Activated CD4-positive, alpha-beta memory T cell treated with anti-CD3 and anti-CD28 coated beads for 36 hours (primary cell): ENCODE data around the gene CDK18. TPM values are rescaled to one million over a fixed set of nuclear protein-coding genes. Genes with fewer than 3 reads are reported as not detected.
"Not testable (repeated sequence)": the region's sequence is repeated elsewhere in the genome, so short reads cannot be mapped to it uniquely, and the experiment has no call there.

Source experiments
- CTCF ChIA-PET: fragments of 350-600 bp; sonication (Branson Sonifier 250); formaldehyde crosslinking; loops from one replicate; lab custom pipeline; 2021; ENCODE audit warnings: antibody characterized with exemption, inconsistent platforms; lab: Charles Lee
- POLR2A ChIA-PET: fragments of 350-600 bp; sonication (Branson Sonifier 250); formaldehyde crosslinking; loops from one replicate; lab custom pipeline; 2021; ENCODE audit warnings: antibody characterized with exemption; lab: Charles Lee
- DNase-seq: peaks from one replicate; pipeline ENCODE4 v3.0.0-alpha.2; 2020
- H3K27ac Mint-ChIP-seq: one replicate; pipeline ENCODE4 v1.8.0; 2021; ENCODE audit warnings: mixed read lengths
- H3K27me3 Mint-ChIP-seq: one replicate; pipeline ENCODE4 v1.8.0; 2021; ENCODE audit warnings: mixed read lengths
- H3K36me3 Mint-ChIP-seq: one replicate; pipeline ENCODE4 v1.8.0; 2021; ENCODE audit warnings: mixed read lengths
- H3K4me1 Mint-ChIP-seq: one replicate; pipeline ENCODE4 v1.8.0; 2021; ENCODE audit warnings: low read depth, mixed read lengths
- H3K4me3 Mint-ChIP-seq: one replicate; pipeline ENCODE4 v1.8.0; 2021; ENCODE audit warnings: mild to moderate bottlenecking, mixed read lengths
- H3K9me3 Mint-ChIP-seq: one replicate; pipeline ENCODE4 v1.8.0; 2021; ENCODE audit warnings: mixed read lengths
- intact Hi-C: fragments of 100-400 bp; cut with micrococcal nuclease; formaldehyde crosslinking; loops from one replicate; pipeline ENCODE4 v1.15.1; 2023
- total RNA-seq, 2 experiments: library from RNA; stranded (reverse); gene quantifications; one replicate each; pipeline ENCODE4 v1.2.3, GENCODE V29; 2021

Gene CDK18
- total RNA-seq, 2 experiments from 2014 or later = 2.5 to 2.6 TPM

DNA sequence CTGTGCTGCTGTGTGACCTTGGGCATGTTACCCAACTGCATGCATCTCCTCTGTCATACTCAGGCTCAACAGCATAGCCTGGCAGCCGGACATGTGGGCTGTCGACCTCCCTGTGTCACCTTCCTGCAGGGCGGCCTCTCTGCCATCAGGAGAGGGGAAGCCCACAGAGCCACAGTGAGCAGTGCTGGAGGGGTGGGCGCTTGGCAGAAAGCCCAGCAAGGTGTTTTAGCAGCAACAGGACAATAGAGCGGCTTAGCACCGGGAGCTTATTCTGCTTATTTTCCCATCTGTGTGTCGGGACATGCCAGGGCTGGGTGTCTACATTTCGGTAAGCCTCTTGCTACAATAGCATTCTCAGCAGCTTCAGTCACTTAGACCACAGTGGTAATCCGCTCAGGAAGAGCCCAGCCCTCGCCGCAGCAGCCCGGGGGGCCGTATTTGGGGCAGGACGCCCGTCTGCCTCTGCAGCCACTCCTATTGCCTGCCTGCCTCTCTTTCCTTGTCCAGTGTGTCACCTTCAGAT is 22.8 kb upstream of the CDK18 start:
- DNase-seq = peak; percentile 19
- no peaks in the 10 kb centered on the region for H3K9me3 Mint-ChIP-seq
- CTCF ChIA-PET = interaction anchor here (0.7 to 9.2 kb wide), 9 partner anchors 29 to 208 kb away, joined by 3 to 201 read pairs (median 6); no protein-coding TSS in a partner anchor
- no peaks in the 10 kb centered on the region for H3K36me3 Mint-ChIP-seq
- H3K27me3 Mint-ChIP-seq = peaks cover 16% of the 10 kb centered on the region
- POLR2A ChIA-PET = no interaction called here
- H3K4me3 Mint-ChIP-seq = no peak overlapping the region
- intact Hi-C loops = loop anchor here (5.0 kb wide), 1 partner anchor 39 kb away; no protein-coding TSS in a partner anchor
- peak overlapping the region; percentile 77 for H3K27ac Mint-ChIP-seq
- H3K4me1 Mint-ChIP-seq = peaks cover 22% of the 10 kb centered on the region

DNA sequence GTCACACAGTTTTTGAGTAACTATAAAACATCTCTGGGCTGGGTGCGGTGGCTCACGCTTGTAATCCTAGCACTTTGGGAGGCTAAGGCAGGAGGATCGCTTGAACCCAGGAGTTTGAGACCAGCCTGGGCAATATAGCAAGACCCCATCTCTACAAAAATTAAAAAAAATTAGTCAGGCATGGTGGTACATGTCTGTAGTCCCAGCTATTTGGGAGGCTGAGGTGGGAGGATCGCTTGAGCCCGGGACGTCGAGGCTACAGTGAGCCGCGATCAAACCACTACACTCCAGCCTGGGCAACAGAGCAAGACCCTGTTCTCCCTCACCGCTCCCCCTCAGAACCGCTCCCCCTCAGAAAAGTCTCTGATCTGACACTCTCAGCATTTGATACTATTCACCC is 21.9 kb upstream of the CDK18 start:
- intact Hi-C loops = loop anchor here (5.0 kb wide), 1 partner anchor 40 kb away; no protein-coding TSS in a partner anchor
- not testable (repeated sequence) for H3K36me3 Mint-ChIP-seq

DNA sequence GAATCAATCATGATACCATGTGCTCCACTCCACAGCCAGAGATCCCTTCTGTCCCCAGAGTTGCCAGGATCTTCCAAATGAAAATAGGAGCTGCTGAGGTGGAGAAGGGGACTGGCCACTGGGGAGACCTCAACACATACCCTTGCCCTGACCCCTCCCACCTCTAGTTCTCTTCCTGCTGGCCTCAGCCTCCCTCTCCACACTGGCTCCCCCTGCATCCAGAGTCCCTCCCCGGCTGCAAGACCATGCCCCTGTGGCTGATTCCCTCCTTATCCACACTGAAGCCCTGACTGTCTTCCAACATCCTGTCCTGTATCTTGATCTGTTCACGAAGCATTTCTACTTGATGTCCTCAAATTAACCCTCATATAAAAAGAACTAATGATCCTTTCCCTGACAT is 21.1 kb upstream of the CDK18 start:
- no peaks in the 10 kb centered on the region for H3K36me3 Mint-ChIP-seq
- ChIA-PET CTCF (interaction anchor here (1.1 to 13.1 kb wide), 9 partner anchors 41 to 174 kb away, joined by 3 to 321 read pairs (median 44); no protein-coding TSS in a partner anchor), POLR2A (no interaction called here)
- peaks cover 19% of the 10 kb centered on the region for H3K27me3 Mint-ChIP-seq
- intact Hi-C loops = loop anchor here (5.0 kb wide), 1 partner anchor 41 kb away; no protein-coding TSS in a partner anchor
- H3K9me3 Mint-ChIP-seq = no peaks in the 10 kb centered on the region
- no peak overlapping the region for H3K4me3 Mint-ChIP-seq
- peaks cover 22% of the 10 kb centered on the region for H3K4me1 Mint-ChIP-seq
- H3K27ac Mint-ChIP-seq = no peak overlapping the region
- no peak for DNase-seq

More for the DNA sequence above, 21.9 kb upstream of the CDK18 start:
- H3K9me3 Mint-ChIP-seq, H3K27ac Mint-ChIP-seq, POLR2A ChIA-PET, H3K4me3 Mint-ChIP-seq, DNase-seq: not testable (repeated sequence)
- Mint-ChIP-seq H3K4me1 (peaks cover 22% of the 10 kb centered on the region), H3K27me3 (peaks cover 16% of the 10 kb centered on the region)
- CTCF ChIA-PET = interaction anchor here (1.1 to 9.2 kb wide), 10 partner anchors 42 to 209 kb away, joined by 3 to 201 read pairs (median 10); no protein-coding TSS in a partner anchor

DNA sequence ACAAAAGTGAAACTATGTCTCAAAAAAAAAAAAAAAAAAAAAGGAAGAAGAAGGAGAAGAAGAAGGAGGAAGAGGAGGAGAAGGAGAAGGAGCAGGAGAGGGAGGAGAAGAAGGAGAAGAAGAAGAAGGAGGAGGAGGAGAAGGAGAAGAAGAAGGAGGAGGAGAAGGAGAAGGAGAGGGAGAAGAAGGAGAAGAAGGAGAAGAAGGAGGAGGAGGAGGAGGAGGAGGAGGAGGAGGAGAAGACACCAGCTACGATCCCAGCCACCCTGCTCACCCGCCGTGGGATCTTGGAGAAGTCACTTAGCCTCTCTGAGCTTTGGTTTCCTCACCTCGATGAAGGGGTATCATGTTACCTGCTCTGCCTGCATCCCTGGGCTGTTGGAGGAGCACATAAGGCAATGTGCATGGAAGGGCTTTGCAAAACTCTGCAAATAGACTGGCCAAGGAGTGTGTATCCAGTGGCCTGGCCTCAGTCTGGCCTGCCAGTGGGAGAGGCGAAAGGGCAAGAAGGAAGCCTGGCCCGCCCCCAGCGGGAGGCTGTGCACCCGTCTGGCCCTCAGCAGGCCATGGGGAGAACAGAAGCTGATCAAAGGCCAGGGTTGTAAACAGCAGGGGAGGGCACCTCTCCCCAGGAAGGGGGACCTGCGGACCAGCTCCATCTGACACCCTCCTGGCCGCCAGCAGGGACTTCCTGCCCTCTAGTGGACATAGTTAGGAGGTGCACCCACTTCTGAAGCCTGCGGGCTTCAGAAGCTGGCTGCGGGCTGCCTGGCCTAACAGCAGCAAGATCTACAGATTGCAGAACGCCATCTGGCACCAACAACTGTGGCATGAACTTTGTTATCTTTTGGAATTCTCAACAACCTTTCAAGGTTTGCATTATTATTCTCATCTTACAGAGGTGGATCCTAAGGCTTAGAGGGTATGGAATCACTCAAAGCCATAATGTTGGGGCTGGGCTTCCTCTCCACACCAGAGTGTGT is 19.2 kb upstream of the CDK18 start:
- intact Hi-C loops = loop anchor here (1.0 to 5.0 kb wide), 5 partner anchors 43 to 213 kb away; no protein-coding TSS in a partner anchor
- ChIA-PET POLR2A (interaction anchor here (0.8 to 0.9 kb wide), 2 partner anchors 89 to 148 kb away, joined by 3 read pairs; no protein-coding TSS in a partner anchor), CTCF (interaction anchor here (0.6 to 13.1 kb wide), 73 partner anchors 9 to 911 kb away, joined by 3 to 321 read pairs (median 6); partner anchors contain the start of genes BLACAT1, KLHDC8A and LEMD1)
- Mint-ChIP-seq H3K27ac (no peak overlapping the region), H3K27me3 (peaks cover 22% of the 10 kb centered on the region), H3K36me3 (no peaks in the 10 kb centered on the region), H3K4me3 (peak overlapping the region; percentile 25), H3K4me1 (peaks cover 13% of the 10 kb centered on the region), H3K9me3 (no peaks in the 10 kb centered on the region)
- DNase-seq = peak; percentile 75

DNA sequence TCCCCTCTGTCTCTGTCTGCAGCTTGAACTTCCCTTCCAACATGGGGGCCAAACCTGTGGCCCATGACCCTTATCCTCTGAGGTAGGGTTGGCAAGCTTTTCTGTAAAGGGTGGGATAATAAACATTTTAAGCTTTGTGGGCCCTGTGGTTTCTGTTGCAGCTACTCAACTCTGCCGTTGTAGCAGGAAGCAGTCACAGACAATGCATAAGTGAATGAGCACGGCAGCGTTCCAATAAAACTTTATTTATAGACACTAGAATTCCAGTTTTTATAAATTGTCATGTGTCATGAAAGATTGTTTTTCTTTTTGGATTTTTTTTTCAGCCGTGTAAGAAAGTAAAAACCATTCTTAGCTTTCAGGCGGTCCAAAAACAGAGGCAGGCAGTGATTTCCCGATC is 18.2 kb upstream of the CDK18 start:
- peaks cover 4% of the 10 kb centered on the region for H3K4me1 Mint-ChIP-seq

DNA sequence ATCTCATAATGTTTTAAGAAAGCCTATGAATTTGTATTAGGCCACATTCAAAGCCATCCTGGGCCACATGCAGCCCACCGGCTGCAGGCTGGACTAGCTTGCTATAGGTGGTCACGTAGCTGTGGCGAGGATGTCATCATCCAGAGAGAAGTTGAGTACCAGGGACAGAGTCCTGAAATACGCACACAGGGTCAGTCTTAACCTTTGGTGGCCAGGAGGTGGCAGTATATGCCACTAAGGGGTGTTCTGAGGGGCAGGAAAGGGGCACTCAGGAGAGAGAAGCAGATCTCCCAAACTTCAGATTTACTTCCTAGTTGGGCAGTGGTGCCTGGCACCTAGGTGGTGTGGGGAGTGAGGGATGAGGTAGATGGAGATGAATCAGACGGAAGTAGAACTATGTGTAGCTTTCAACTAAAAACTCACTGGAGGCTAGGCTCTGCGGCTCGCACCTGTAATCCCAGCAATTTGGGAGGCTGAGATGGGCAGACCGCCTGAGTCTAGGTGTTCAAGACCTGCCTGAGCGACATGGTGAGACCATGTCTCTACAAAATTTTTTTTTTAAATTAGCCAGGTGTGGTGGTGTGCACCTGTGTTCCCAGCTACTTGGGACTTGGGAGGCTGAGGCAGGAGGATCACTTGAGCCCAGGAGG is 16.3 kb upstream of the CDK18 start:
- Mint-ChIP-seq H3K36me3 (no peaks in the 10 kb centered on the region), H3K4me1 (peaks cover 1% of the 10 kb centered on the region), H3K27ac (no peak overlapping the region), H3K9me3 (no peaks in the 10 kb centered on the region), H3K27me3 (peaks cover 20% of the 10 kb centered on the region), H3K4me3 (no peak overlapping the region)
- CTCF ChIA-PET = interaction anchor here (0.7 to 13.1 kb wide), 26 partner anchors 11 to 223 kb away, joined by 3 to 321 read pairs (median 6); no protein-coding TSS in a partner anchor
- intact Hi-C loops = loop anchor here (1.0 to 5.0 kb wide), 3 partner anchors 36 to 216 kb away; no protein-coding TSS in a partner anchor
- DNase-seq = peak; percentile 56
- POLR2A ChIA-PET = interaction anchor here (1.4 kb wide), 1 partner anchor 36 kb away, joined by 8 read pairs; no protein-coding TSS in a partner anchor

More for the DNA sequence above, 18.2 kb upstream of the CDK18 start:
- intact Hi-C loops = loop anchor here (5.0 kb wide), 2 partner anchors 149 to 214 kb away; no protein-coding TSS in a partner anchor
- no peak overlapping the region for H3K27ac Mint-ChIP-seq
- ChIA-PET POLR2A (no interaction called here), CTCF (interaction anchor here (0.7 to 13.1 kb wide), 37 partner anchors 11 to 491 kb away, joined by 3 to 321 read pairs (median 7); no protein-coding TSS in a partner anchor)
- H3K9me3 Mint-ChIP-seq = no peaks in the 10 kb centered on the region
- no peaks in the 10 kb centered on the region for H3K36me3 Mint-ChIP-seq
- DNase-seq = no peak
- H3K4me3 Mint-ChIP-seq = no peak overlapping the region
- H3K27me3 Mint-ChIP-seq = peaks cover 22% of the 10 kb centered on the region

DNA sequence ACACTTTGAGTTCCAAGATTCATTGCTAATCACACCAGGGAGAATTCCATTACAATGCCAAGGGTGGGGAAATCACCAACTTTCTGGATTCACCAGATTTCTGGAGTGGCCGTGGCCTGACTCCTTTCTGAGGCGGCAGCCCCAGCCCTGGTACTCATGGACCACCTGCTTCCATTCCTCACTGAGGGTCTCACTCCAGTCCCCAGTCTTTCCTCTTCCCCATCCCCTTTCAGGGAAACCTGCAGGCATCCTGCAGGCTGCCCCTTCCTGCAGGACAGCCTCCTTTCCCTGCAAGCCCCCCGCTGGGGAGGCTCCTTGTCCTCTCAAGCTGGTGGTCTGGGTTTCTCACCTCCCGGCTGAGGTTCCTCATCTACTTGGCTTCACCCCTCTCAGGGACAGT is 12.7 kb upstream of the CDK18 start:
- H3K36me3 Mint-ChIP-seq = no peaks in the 10 kb centered on the region
- H3K9me3 Mint-ChIP-seq = no peaks in the 10 kb centered on the region
- peaks cover 2% of the 10 kb centered on the region for H3K4me1 Mint-ChIP-seq
- POLR2A ChIA-PET = no interaction called here
- intact Hi-C loops = no loop called here
- CTCF ChIA-PET = interaction anchor here (1.0 to 13.1 kb wide), 3 partner anchors 10 to 138 kb away, joined by 3 to 321 read pairs (median 5); no protein-coding TSS in a partner anchor
- DNase-seq = no peak
- H3K27ac Mint-ChIP-seq = no peak overlapping the region
- H3K4me3 Mint-ChIP-seq = no peak overlapping the region
- H3K27me3 Mint-ChIP-seq = peaks cover 22% of the 10 kb centered on the region

DNA sequence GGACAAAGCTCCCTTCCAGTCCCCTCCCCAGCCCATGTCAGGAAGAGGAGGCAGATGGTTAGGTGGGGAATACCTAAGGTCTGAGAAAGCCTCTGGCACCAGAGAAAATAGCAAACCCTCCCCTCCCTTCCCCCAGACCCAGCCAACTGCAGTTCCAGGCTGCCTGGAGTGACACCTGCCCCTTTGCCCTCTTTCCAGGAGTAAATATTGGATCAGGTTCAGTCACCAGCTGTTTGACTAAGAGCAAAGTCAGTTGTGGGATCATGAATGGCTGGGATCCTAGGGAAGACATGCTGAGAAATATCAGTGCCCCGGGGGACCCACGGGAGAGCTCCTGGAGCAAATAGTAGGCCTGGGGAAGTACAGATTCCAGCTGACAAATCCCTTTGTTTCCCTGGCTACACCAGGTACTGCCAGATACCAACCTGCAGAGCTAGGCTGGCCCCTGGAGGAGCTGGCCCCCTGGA is 12.2 kb upstream of the CDK18 start:
- CTCF ChIA-PET = interaction anchor here (1.0 to 13.1 kb wide), 3 partner anchors 10 to 138 kb away, joined by 3 to 321 read pairs (median 5); no protein-coding TSS in a partner anchor
- Mint-ChIP-seq H3K4me3 (no peak overlapping the region), H3K4me1 (peaks cover 2% of the 10 kb centered on the region), H3K36me3 (no peaks in the 10 kb centered on the region), H3K9me3 (no peaks in the 10 kb centered on the region), H3K27ac (no peak overlapping the region), H3K27me3 (peaks cover 22% of the 10 kb centered on the region)
- DNase-seq = no peak
- intact Hi-C loops = no loop called here
- POLR2A ChIA-PET = no interaction called here

DNA sequence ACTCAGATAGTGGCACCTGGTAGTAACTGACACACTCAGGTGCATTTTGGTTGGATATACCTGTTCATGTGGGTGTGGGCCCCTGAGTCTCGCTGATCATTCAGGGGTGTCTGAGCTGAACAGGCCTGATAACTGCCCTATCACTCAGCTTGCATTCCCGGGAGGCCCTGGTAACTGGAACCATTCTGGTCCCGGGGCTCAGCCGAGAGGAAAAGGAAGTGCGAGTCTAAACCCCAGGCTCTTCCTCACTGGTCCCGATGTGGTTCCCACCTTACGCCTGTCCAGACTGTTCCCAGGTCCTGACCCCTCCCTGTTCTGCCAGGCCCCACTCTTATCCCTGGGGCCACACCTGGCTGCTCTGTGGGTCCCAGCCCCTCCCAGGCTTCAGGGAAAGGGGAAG is 11.7 kb upstream of the CDK18 start:
- Mint-ChIP-seq H3K4me1 (peaks cover 2% of the 10 kb centered on the region), H3K27me3 (peaks cover 22% of the 10 kb centered on the region), H3K9me3 (no peaks in the 10 kb centered on the region), H3K36me3 (no peaks in the 10 kb centered on the region), H3K4me3 (no peak overlapping the region), H3K27ac (no peak overlapping the region)
- no peak for DNase-seq
- CTCF ChIA-PET = interaction anchor here (1.5 to 13.1 kb wide), 2 partner anchors 32 to 139 kb away, joined by 5 to 321 read pairs; no protein-coding TSS in a partner anchor
- POLR2A ChIA-PET = no interaction called here
- intact Hi-C loops = no loop called here

DNA sequence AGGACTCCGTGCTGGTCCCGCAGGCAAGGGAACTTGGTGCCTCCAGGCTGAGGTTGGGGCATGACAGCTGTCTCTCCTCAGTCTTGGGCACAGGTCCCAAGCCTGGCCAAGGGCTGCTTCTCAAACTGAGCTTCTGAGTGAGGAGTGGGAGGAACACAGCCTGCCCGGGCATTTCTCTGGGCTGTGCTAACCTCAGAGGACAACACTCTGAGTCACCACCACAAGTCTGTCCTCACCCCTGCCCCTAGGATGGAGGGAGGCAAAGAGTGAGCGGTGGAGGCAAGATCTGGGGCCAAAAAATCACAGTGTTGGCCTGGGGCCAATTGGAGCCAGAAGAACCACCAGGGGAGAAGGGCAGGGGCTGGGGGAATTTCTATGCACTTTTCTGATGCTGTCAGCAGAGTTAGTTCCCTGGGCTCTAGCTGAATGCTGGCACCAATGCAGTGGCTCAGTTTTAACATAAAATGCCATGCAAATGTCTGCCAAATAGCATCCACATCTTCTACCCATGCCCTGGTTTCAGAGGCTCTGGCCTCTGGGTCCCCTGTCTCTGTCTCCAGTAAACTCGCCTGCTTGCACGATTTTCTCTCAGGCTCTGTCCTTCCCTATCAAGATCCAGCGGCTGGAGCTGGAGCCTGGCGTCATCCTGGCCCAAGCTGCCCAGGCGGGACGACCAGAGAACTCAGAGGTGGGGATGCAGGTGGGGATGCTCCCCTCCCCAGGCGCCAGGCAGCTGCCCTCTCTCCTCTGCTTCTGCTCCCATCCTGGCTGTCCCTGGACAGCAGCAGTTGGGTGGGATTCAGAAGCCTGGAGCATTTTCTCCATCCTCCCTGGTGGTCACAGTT is 11.0 kb upstream of the CDK18 start:
- H3K36me3 Mint-ChIP-seq = no peaks in the 10 kb centered on the region

More for the DNA sequence above, 11.0 kb upstream of the CDK18 start:
- ChIA-PET POLR2A (interaction anchor here (0.6 kb wide), 1 partner anchor 346 kb away, joined by 3 read pairs; no protein-coding TSS in a partner anchor), CTCF (interaction anchor here (1.5 to 13.1 kb wide), 3 partner anchors 8 to 139 kb away, joined by 5 to 321 read pairs (median 8); no protein-coding TSS in a partner anchor)
- H3K9me3 Mint-ChIP-seq = no peaks in the 10 kb centered on the region
- peaks cover 2% of the 10 kb centered on the region for H3K4me1 Mint-ChIP-seq
- no peak overlapping the region for H3K4me3 Mint-ChIP-seq
- intact Hi-C loops = no loop called here
- no peak overlapping the region for H3K27ac Mint-ChIP-seq
- H3K27me3 Mint-ChIP-seq = peaks cover 18% of the 10 kb centered on the region
- peak; percentile 30 for DNase-seq
